HCT116 (cell line): ENCODE measurements around the gene ABCG1. TPM values are rescaled to one million over a fixed set of nuclear protein-coding genes. Genes with fewer than 3 reads are reported as not detected.
A peak's percentile ranks its signal among the peaks of the same experiment; 100 is the strongest.

Source experiments
- ATAC-seq: fragments of 200-7000 bp; cut with Tn5 transposase; 2 replicates; pipeline ENCODE4 v1.9.1; 2020; ENCODE audit warnings: mild to moderate bottlenecking, moderate library complexity
- BruUV-seq: library from RNA; stranded (reverse); fragments of 400-500 nt; replicated peaks from 2 replicates; lab custom pipeline; 2021; lab: Mats Ljungman, UMichigan
- CTCF ChIA-PET: fragments of 300-600 bp; sonication (Branson Sonifier 250); formaldehyde crosslinking; loops from one replicate; lab custom pipeline; 2021; ENCODE audit warnings: antibody characterized with exemption; lab: Charles Lee
- POLR2A ChIA-PET: fragments of 300-600, 350-600 bp; sonication (Branson Sonifier 250); formaldehyde crosslinking; loops from one replicate; lab custom pipeline; 2021; ENCODE audit warnings: antibody characterized with exemption; lab: Charles Lee
- RAD21 ChIA-PET, 2 experiments: fragments of 300-600 bp; sonication (Branson Sonifier 250); formaldehyde crosslinking; loops; one replicate each; lab custom pipeline; 2023; ENCODE audit warnings: low total read pairs in 2 of 2; ENCODE audit not compliant: uncharacterized antibody in 2 of 2, unreplicated experiment in 2 of 2, low non-redundant PET in 1 of 2; lab: Charles Lee
- DNase-seq: peaks from one replicate; pipeline ENCODE4 v3.0.0-alpha.2; 2010; ENCODE audit warnings: low read depth, low spot score
- H2AFZ ChIP-seq: fragments of 200-600 bp; shearing (Covaris generic), sonication (generic); 2 replicates; pipeline ENCODE4 v1.6.1; 2017; ENCODE audit warnings: low read depth, mixed run types, mixed read lengths, antibody characterized with exemption, low read length; ENCODE audit not compliant: poor library complexity, severe bottlenecking
- H3K27ac ChIP-seq: 2 replicates; pipeline ENCODE4 v1.5.1; 2012; ENCODE audit warnings: low read depth, low read length
- H3K27me3 ChIP-seq: fragments of 200-600 bp; sonication (generic); 2 replicates; pipeline ENCODE4 v1.6.1; 2016; ENCODE audit warnings: mixed run types, low read length, mixed read lengths; ENCODE audit not compliant: insufficient read depth
- H3K36me3 ChIP-seq, 2 experiments: fragments of 200-500 bp in 1 of 2; fragments of 200-600 bp in 1 of 2; sonication (Bioruptor generic) in 1 of 2; sonication (generic) in 1 of 2; 2 replicates each; pipeline versions ENCODE4 v1.5.1 to v1.6.1; 2014 to 2016; ENCODE audit warnings: low read length in 2 of 2, inconsistent platforms in 1 of 2, mixed read lengths in 1 of 2, mixed run types in 1 of 2; ENCODE audit not compliant: insufficient read depth in 2 of 2, control insufficient read depth in 1 of 2
- H3K4me1 ChIP-seq, 2 experiments: fragments of 200-600 bp in 1 of 2; sonication (generic) in 1 of 2; 2 replicates each; pipeline versions ENCODE4 v1.5.1 to v1.6.1; 2012 to 2017; ENCODE audit warnings: low read length in 2 of 2, inconsistent platforms in 1 of 2, mild to moderate bottlenecking in 1 of 2, mixed read lengths in 1 of 2, mixed run types in 1 of 2, moderate library complexity in 1 of 2; ENCODE audit not compliant: insufficient read depth in 2 of 2, control insufficient read depth in 1 of 2
- H3K4me2 ChIP-seq: fragments of 200-600 bp; sonication (generic); 2 replicates; pipeline ENCODE4 v1.6.1; 2017; ENCODE audit warnings: mixed run types, low read length, mixed read lengths
- H3K4me3 ChIP-seq, 2 experiments: fragments of 200-600 bp in 1 of 2; sonication (generic) in 1 of 2; replicated peaks in 1 of 2; 2 replicates each; pipeline ENCODE4 v1.5.1; 2011 to 2016; ENCODE audit warnings: low read length in 2 of 2, control low read depth in 1 of 2, low read depth in 1 of 2, mild to moderate bottlenecking in 1 of 2, mixed read lengths in 1 of 2, mixed run types in 1 of 2
- H3K79me2 ChIP-seq: fragments of 200-600 bp; sonication (generic); 2 replicates; pipeline ENCODE4 v1.6.1; 2017; ENCODE audit warnings: mild to moderate bottlenecking, mixed run types, low read length, moderate library complexity, mixed read lengths; ENCODE audit not compliant: insufficient read depth
- H3K9ac ChIP-seq: fragments of 200-600 bp; sonication (generic); 2 replicates; pipeline ENCODE4 v1.6.1; 2016; ENCODE audit warnings: low read length, mixed read lengths
- H3K9me2 ChIP-seq: fragments of 200-600 bp; sonication (generic), shearing (Covaris generic); 2 replicates; pipeline ENCODE4 v1.6.1; 2017; ENCODE audit warnings: mixed run types, mild to moderate bottlenecking, moderate library complexity; ENCODE audit not compliant: insufficient read depth
- H3K9me3 ChIP-seq, 2 experiments: fragments of 200-500 bp in 1 of 2; fragments of 200-600 bp in 1 of 2; sonication (Bioruptor generic) in 1 of 2; sonication (generic) in 1 of 2; 2 replicates each; pipeline ENCODE4 v1.6.1; 2014 to 2017; ENCODE audit warnings: low read length in 2 of 2, mixed read lengths in 2 of 2, inconsistent platforms in 1 of 2, low read depth in 1 of 2, mild to moderate bottlenecking in 1 of 2, mixed run types in 1 of 2, moderate library complexity in 1 of 2; ENCODE audit not compliant: control insufficient read depth in 1 of 2, insufficient read depth in 1 of 2
- H4K20me1 ChIP-seq: fragments of 200-600 bp; sonication (generic), shearing (Covaris generic); 2 replicates; pipeline ENCODE4 v1.6.1; 2017; ENCODE audit warnings: mixed run types, mild to moderate bottlenecking, moderate library complexity; ENCODE audit not compliant: insufficient read depth
- ATF3 ChIP-seq: IDR thresholded peaks from 2 replicates; pipeline ENCODE4 v1.6.1; 2012
- CTCF ChIP-seq, 3 experiments: fragments of 200-600 bp in 1 of 3; sonication (generic) in 1 of 3; IDR thresholded peaks in 2 of 3; conservative IDR thresholded peaks in 1 of 3; 2 replicates each; pipeline ENCODE4 v1.5.1; 2012 to 2017; ENCODE audit warnings: low read depth in 2 of 3, low read length in 2 of 3, antibody characterized with exemption in 1 of 3, borderline replicate concordance in 1 of 3, control low read depth in 1 of 3, mild to moderate bottlenecking in 1 of 3, mixed read lengths in 1 of 3, mixed run types in 1 of 3, moderate library complexity in 1 of 3; ENCODE audit not compliant: insufficient read depth in 1 of 3
- EZH2 ChIP-seq: fragments of 200-600 bp; sonication (generic); IDR thresholded peaks from 2 replicates; pipeline ENCODE4 v1.6.1; 2017; ENCODE audit warnings: antibody characterized with exemption, mixed run types
- FOSL1 ChIP-seq: IDR thresholded peaks from 2 replicates; pipeline ENCODE4 v1.6.1; 2012; ENCODE audit warnings: low read depth
- POLR2AphosphoS5 ChIP-seq: IDR thresholded peaks from 2 replicates; pipeline ENCODE4 v1.6.1; 2011; ENCODE audit warnings: mild to moderate bottlenecking, low read depth, low read length, moderate library complexity
- SP1 ChIP-seq: IDR thresholded peaks from 2 replicates; pipeline ENCODE4 v1.6.1; 2012; ENCODE audit warnings: low read depth
- SRF ChIP-seq: IDR thresholded peaks from 2 replicates; pipeline ENCODE4 v1.6.1; 2012; ENCODE audit warnings: low read depth
- YY1 ChIP-seq: IDR thresholded peaks from 2 replicates; pipeline ENCODE4 v1.6.1; 2011; ENCODE audit warnings: low read length, low read depth, moderate library complexity, mild to moderate bottlenecking; ENCODE audit not compliant: insufficient replicate concordance; ENCODE audit errors: extremely low read depth
- ZBTB33 ChIP-seq: IDR thresholded peaks from 2 replicates; pipeline ENCODE4 v1.6.1; 2011; ENCODE audit warnings: mild to moderate bottlenecking, low read length, moderate library complexity; ENCODE audit not compliant: insufficient replicate concordance; ENCODE audit errors: extremely low read depth
- intact Hi-C: fragments of 100-400 bp; cut with micrococcal nuclease; formaldehyde crosslinking; loops from 2 replicates; pipeline ENCODE4 v1.10.0; 2022
- total RNA-seq: library from RNA; stranded (reverse); gene quantifications from one replicate; pipeline ENCODE4 v1.2.1, GENCODE V29; 2021; ENCODE audit not compliant: unreplicated experiment

Gene ABCG1
- total RNA-seq, 1 experiment from 2014 or later = 1.6 TPM

GRCh38 chr21:42239973-42240372 lies 21.0 kb downstream of the ABCG1 start:
- Histone ChIP-seq H3K4me3 (no peak overlapping the region), H2AFZ (no peak overlapping the region), H3K9me3 (no peaks in the 10 kb centered on the region), H3K79me2 (no peaks in the 10 kb centered on the region), H3K27me3 (no peaks in the 10 kb centered on the region), H3K4me2 (no peak overlapping the region), H3K9ac (no peak overlapping the region), H3K4me1 (peaks cover 12 to 16% of the 10 kb centered on the region in 2 experiments), H4K20me1 (no peaks in the 10 kb centered on the region), H3K36me3 (no peaks in the 10 kb centered on the region), H3K27ac (no peak overlapping the region), H3K9me2 (no peaks in the 10 kb centered on the region)
- RAD21 ChIA-PET = no interaction called here
- DNase-seq = no peak
- intact Hi-C loops = no loop called here
- POLR2A ChIA-PET = no interaction called here
- no peak for TF ChIP-seq ATF3
- peak in 2 of 3 experiments; percentile 10 to 33; a peak in 2 of 6 replicates for TF ChIP-seq CTCF (IDR thresholded peaks at IDR 0.05 in 2 of 3, conservative IDR thresholded peaks at IDR 0.05 in 1 of 3; ENCODE audit: borderline replicate concordance in 1 of 3, insufficient read depth in 1 of 3, low read depth in 2 of 3, low read length in 2 of 3)
- TF ChIP-seq SP1 = no peak
- CTCF ChIA-PET = interaction anchor here (1.0 kb wide), 1 partner anchor 20 kb away, joined by 3 read pairs; no protein-coding TSS in a partner anchor
- peak; percentile 65; the same call in 1 of the 2 replicates for ATAC-seq
- BruUV-seq = no TSS peak

- Histone ChIP-seq H3K4me2 (no peak overlapping the region), H3K27ac (no peak overlapping the region), H4K20me1 (no peaks in the 10 kb centered on the region), H3K4me1 (peaks cover 0 to 5% of the 10 kb centered on the region in 2 experiments; a peak in 1 of 4 replicates), H2AFZ (no peak overlapping the region), H3K4me3 (no peak overlapping the region), H3K79me2 (no peaks in the 10 kb centered on the region), H3K36me3 (no peaks in the 10 kb centered on the region), H3K27me3 (no peaks in the 10 kb centered on the region), H3K9me3 (no peaks in the 10 kb centered on the region), H3K9me2 (no peaks in the 10 kb centered on the region), H3K9ac (no peak overlapping the region)
- ChIA-PET CTCF (no interaction called here), RAD21 (no interaction called here), POLR2A (no interaction called here)
- no peak for ATAC-seq
- TF ChIP-seq SP1 (no peak), SRF (no peak), YY1 (no peak), FOSL1 (no peak), ZBTB33 (no peak), CTCF (IDR thresholded peaks at IDR 0.05 in 2 of 3, conservative IDR thresholded peaks at IDR 0.05 in 1 of 3; ENCODE audit: borderline replicate concordance in 1 of 3, insufficient read depth in 1 of 3, low read depth in 2 of 3, low read length in 2 of 3) (no peak), EZH2 (no peak), POLR2AphosphoS5 (no peak)
- intact Hi-C loops = no loop called here
- BruUV-seq = no TSS peak
- no peak for DNase-seq
These were observed 23.7 kb downstream of the ABCG1 start for GRCh38 chr21:42242611-42243010.
